HG03520 (cell line): Measurements from ENCODE around the gene COL11A2.

ENCODE experiments used
- ATAC-seq: cut with Tn5 transposase; IDR thresholded peaks from one replicate; pipeline ENCODE4 v1.9.1; 2021; ENCODE audit warnings: mild to moderate bottlenecking, moderate library complexity; ENCODE audit not compliant: unreplicated experiment

COL11A2 gene

DNA sequence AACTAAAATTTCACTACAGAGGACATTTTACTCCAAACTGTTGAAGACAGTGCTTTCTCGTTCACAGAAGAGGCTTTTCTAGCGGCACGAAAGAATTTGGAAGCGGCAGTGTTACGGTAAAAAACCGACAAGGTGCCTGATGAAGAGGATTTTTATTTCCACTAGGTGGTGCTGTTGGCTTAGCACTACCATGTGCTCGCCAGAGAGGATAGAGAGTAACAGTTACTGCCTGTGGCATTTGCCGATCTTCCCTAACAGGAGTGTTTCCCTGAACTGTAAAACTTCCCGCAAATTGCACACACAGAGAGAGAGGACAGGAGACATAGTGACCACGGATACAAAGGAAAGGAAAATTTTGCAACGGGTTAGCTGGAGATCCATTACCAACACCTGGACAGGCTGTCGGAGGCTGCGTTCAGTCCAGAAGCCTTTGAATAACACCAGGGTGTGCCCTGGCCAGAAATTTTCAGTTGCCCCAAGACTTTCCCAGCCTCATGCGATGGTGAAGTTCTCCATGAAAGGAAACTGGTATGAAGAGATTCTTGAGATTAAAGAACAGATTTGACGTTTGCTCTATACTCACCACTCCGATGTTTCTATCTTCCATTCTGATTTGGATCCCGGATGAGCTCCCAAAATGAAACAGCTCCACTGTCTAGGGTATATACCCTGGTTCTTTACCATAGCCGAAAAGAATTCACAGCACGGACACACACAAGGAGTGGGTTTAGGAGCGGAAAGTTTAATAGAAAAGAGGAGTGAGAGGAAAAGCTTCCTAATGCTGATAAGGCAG is 68.3 kb downstream of the COL11A2 start:
- no peak for ATAC-seq

DNA sequence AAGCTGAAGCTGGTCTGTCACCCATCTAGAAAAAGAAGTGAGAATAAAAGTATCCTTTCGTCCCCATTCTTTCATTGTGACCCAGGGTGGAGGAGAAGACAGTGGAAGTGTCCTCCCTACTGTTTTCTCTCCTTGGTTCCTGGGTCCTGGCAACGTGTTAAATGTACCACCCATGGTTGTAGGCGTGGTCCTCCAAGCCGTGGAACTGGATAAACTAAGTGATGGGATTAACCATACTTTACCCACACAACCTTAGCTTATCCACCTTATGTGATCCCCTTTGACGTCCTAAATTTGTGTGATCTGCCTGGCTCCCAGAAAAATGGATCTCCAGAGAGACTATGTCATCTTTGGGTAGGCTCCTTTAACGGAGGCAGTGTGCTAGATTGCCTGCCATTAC is 69.1 kb downstream of the COL11A2 start:
- ATAC-seq, result no peak

DNA sequence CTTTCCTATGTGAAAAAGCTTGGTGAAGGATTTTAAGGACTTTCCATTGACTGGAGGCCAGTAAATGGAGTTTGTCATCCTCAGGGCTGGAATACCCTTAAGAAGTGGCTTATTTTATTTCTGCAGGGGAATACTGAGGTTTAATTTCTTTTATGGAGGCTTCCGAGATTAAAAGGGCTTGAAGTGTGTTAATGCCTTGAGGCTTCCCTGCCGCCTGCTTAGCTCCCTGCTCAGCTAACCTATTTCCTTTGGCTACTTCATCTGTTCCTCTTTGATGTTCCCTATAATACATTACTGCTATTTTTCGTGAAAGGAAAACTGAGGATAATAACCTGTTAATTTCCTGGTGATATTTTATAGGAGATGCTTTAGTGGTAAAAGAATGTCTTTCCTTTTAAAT is 72.3 kb downstream of the COL11A2 start:
- no peak for ATAC-seq

DNA sequence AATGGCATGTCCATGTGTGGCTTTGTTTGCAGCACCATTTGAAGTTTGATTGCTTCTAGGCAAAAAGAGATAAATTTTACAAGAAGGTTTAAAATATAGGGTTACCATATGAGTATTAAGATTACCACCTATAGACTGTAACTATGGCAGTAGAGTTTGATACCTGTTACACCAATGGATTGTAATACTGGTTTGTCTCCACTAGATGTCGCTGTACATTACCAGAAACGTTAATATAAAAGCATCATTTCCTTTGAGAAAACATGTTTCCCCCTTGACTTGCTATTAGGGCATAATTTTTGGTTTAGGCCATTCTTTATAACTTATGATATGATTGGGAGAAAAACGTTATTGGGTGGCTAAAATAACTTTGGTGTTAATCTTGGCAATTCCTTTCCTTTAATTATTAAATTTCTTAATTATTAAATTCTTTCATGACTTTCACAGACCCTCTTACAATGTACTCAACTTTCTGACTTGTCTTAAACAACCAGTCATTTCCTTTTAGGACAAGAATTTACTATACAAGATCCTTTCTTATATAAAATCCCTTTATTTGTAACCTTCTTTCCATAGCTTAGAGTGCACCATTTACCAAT is 73.6 kb downstream of the COL11A2 start:
- no peak for ATAC-seq

DNA sequence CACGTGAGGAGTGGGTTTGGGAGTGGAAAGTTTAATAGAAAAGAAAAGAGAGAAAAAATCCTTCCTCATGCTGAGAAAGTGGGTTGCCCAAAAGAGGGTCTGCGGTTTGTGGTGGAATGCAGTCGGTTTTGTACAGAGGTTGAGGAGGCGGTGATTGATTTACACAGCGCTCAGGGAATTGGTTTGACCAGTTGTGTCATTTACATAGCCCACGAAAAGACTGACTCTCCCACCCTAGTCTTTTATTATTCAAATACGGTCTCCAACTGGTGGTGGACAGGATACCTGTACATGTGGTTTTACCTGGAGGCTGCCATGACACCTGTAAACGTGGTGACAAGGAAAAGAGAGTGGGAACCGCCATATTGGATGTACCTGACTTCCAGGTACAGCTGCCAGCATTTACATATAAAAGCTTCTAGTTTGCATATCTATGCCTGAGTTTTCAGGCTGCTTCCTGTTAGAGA is 74.4 kb downstream of the COL11A2 start:
- ATAC-seq, result no peak

DNA sequence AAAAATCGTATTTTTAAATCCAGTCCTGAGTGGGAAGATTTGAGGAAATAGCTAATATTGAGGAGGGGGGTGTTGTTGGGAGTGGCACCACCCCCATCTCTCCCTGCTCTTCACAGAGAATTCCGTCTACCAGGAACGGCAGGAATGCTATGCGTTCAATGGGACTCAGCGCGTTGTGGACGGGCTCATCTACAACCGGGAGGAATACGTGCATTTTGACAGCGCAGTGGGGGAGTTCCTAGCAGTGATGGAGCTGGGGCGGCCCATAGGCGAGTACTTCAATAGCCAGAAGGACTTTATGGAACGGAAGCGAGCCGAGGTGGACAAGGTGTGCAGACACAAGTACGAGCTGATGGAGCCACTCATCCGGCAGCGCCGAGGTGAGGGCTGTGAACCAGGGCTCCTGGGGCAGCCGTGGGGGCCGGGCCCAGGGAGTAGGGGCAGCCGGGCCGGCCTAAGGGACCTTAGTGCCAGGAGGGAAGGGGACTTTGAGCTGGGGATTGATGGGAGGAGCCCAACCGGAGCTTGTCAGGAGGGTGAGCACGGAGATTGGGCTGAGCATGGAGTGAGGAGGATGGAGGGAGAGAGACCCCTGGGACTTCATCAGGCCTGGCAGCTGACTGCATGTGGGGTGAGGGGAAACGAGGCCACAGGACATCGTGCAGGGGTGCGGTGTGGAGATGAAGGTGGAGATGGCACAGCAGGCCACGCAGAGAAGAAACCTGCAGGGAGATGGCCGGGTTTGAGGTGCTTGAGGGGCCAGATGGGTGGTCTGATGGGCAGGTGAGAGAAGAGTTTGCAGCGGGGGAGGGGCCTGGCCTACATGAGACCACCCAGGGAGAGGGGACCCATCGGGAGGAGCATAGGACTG is 75.2 kb downstream of the COL11A2 start:
- no peak for ATAC-seq

DNA sequence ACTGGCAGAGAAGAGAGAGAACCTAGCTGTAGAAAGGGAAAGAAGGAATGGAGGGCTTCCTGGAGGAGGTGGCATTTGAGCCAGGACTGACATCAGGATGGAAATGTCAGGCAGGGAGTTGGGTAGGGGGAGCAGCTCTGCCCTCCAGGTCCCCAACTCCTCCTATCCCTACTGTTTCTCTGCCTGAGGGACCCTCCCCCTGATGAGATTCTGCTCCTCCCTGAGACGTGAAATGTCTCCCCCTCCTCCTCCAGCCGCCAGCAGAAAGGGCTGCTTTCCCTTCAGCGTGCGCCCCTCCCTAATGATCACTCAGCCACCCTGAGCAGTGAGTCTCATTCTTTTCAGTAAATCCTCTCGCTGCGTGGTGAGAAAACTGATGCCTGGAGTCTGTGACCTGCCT is 75.8 kb downstream of the COL11A2 start:
- ATAC-seq, result no peak

DNA sequence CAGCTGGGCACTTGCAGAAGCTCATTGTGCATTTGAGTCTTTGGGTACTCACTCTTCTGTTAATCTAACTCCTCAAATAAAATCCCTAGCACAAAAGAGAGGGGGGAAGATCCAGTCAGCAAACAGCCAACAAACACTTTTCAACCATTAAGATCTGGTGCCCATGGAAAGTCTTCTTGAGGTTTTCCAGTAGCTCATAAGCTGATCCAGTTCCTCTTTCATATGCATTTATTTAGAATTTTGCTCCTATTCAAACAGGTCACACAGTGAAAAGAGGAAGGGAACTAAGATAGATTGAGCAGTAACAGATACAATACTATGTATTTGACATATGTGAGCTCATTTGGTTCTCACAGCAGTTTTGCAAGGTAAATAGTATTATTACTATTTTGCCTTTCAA is 77.9 kb downstream of the COL11A2 start:
- ATAC-seq, result no peak

DNA sequence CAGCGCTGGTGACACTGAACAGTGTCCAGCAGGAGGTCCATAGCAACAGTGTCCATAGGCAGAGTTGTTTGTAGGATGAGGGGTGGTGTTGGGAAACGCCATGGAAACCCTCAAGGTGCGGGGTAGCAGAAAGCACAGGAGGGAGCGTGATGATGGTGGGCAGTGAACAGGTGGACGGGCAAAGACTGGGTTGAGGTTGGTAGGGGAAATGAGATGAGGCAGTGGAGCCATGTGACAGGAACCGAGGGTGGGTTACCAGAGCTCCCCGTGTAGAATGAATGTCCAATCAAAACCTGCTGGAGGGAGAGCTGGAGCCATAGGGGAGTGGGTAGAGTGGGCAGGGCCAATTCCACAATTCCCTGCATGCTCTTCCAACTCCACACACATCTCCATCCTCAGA is 78.5 kb downstream of the COL11A2 start:
- ATAC-seq, result no peak
